RWPE2 (cell line): ENCODE measurements around the gene HOXB4.

Experiments used
- ATAC-seq: fragments of 200-7000 bp; cut with Tn5 transposase; 3 replicates; pipeline ENCODE4 v1.9.1; 2021; ENCODE audit warnings: low read depth
- DNase-seq: peaks from one replicate; pipeline ENCODE4 v3.0.0-alpha.2; 2020; ENCODE audit warnings: low spot score
- H3K27ac ChIP-seq: fragments of 450-650 bp; 2 replicates; pipeline ENCODE4 v1.5.1; 2017; ENCODE audit warnings: mild to moderate bottlenecking; ENCODE audit not compliant: poor library complexity, severe bottlenecking
- H3K27me3 ChIP-seq: fragments of 250-450 bp; sonication (Bioruptor Pico); 2 replicates; pipeline ENCODE4 v1.5.1; 2021; ENCODE audit warnings: mild to moderate bottlenecking, moderate library complexity; ENCODE audit not compliant: insufficient read depth, poor library complexity, severe bottlenecking
- H3K36me3 ChIP-seq: fragments of 250-450 bp; sonication (Bioruptor Pico); 2 replicates; pipeline ENCODE4 v1.5.1; 2020; ENCODE audit warnings: low read depth, mild to moderate bottlenecking, moderate library complexity
- H3K4me1 ChIP-seq: fragments of 250-450 bp; sonication (Bioruptor Pico); 2 replicates; pipeline ENCODE4 v1.5.1; 2021; ENCODE audit warnings: mild to moderate bottlenecking, moderate library complexity; ENCODE audit not compliant: insufficient read depth, poor library complexity, severe bottlenecking
- H3K4me3 ChIP-seq: fragments of 250-450 bp; sonication (Bioruptor Pico); 2 replicates; pipeline ENCODE4 v1.5.1; 2021; ENCODE audit warnings: mild to moderate bottlenecking, moderate library complexity; ENCODE audit not compliant: severe bottlenecking
- H3K9me3 ChIP-seq: fragments of 250-450 bp; sonication (Bioruptor Pico); 2 replicates; pipeline ENCODE4 v1.5.1; 2021; ENCODE audit warnings: mild to moderate bottlenecking, moderate library complexity; ENCODE audit not compliant: severe bottlenecking
- TF ChIP-seq, protein P1 (sequence below): fragments of 450-650 bp; IDR thresholded peaks from one replicate; pipeline ENCODE4 v1.5.1; 2017; ENCODE audit warnings: mild to moderate bottlenecking, moderate library complexity; ENCODE audit not compliant: poor library complexity, severe bottlenecking

The HOXB4 gene

DNA sequence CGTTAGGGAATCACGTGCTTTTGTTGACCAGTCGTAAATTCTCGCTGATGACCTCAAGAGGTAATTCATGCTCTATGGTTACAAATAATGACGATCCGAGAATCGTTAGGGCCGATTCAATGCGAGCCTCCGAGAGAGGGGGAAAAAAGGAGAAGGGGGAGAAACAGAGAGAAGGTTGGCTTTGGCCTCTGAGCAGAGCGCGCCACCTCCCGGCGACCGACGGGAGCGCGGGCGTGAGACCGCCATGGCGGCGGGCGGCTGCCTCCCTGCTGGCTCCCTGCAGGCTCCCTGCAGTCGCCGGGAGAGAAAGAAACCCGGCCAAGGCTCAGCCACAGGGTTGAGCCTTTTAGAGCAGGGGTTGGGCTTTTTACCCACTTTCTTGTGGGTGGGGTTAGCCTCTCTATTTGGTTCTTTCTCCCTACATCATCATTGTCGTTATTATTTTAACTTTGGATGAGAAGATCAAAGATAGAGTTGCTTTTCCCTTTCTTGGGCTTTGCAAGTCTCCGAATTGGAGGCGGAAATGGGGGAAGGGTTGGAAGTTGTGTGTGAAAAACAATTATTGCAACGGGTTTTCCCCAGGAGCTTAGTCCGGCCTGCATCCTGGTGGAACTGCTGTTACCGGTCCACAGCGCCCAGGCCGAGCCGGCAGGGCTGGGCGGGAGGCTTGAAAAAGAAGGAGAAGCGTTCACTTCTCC is 15.8 kb upstream of the HOXB4 start:
- ATAC-seq (no peak), DNase-seq (no peak)
- Histone ChIP-seq H3K36me3 (no peaks in the 10 kb centered on the region), H3K4me1 (no peaks in the 10 kb centered on the region), H3K27ac (no peak overlapping the region), H3K4me3 (no peak overlapping the region), H3K27me3 (no peaks in the 10 kb centered on the region), H3K9me3 (no peaks in the 10 kb centered on the region)
- TF ChIP-seq, protein P1, sequence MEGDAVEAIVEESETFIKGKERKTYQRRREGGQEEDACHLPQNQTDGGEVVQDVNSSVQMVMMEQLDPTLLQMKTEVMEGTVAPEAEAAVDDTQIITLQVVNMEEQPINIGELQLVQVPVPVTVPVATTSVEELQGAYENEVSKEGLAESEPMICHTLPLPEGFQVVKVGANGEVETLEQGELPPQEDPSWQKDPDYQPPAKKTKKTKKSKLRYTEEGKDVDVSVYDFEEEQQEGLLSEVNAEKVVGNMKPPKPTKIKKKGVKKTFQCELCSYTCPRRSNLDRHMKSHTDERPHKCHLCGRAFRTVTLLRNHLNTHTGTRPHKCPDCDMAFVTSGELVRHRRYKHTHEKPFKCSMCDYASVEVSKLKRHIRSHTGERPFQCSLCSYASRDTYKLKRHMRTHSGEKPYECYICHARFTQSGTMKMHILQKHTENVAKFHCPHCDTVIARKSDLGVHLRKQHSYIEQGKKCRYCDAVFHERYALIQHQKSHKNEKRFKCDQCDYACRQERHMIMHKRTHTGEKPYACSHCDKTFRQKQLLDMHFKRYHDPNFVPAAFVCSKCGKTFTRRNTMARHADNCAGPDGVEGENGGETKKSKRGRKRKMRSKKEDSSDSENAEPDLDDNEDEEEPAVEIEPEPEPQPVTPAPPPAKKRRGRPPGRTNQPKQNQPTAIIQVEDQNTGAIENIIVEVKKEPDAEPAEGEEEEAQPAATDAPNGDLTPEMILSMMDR, result peak; percentile 18

DNA sequence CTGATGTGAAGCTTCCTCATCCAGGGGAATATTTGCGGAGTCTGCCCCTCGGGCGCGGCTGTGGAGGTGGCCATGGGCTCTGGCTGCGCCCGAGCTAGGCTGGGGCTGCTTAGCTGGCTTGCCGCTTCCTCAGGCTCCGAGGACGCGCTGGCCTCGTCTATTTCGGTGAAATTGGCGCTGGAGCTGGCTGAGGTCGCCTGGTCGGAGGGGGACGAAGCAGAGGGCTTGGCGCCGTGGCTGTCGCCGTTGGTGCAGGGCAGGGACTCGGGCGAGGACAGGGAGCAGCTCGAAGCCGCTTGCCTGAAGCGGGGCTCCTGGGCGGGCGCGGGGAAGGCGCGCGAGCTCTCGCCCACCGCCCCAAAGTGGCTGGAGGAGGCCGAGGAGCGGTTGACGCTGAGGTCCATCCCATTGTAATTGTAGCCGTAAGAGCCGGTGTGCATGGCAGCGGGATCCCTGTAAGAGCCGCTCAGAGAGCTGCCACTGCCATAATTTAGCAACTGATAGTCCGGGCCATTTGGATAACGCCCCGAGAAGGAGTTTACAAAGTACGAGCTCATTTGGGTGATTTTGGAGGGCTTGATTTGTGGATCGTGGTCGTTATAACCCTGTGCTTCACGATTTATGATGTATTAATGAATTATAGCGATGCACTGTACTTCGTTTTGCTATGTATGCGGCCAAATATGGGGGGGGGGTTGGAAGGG is 15.1 kb upstream of the HOXB4 start, which contains the start of gene HOXB5:
TSS of gene HOXB5 (minus strand) at position 654 of the 704 bp plus-strand sequence. CDS start at position 557, 97 bp downstream.
- no peaks in the 10 kb centered on the region for H3K9me3 ChIP-seq
- no peak within 1 kb of the TSS for H3K4me3 ChIP-seq
- H3K27me3 ChIP-seq, result no peaks in the 10 kb centered on the region
- H3K27ac ChIP-seq, result no peak within 1 kb of the TSS
- no peaks in the 10 kb centered on the region for H3K4me1 ChIP-seq
- no peaks in the 10 kb centered on the region for H3K36me3 ChIP-seq
- TF ChIP-seq, protein P1, result no peak
- DNase-seq, result no peak
- ATAC-seq, result no peak

DNA sequence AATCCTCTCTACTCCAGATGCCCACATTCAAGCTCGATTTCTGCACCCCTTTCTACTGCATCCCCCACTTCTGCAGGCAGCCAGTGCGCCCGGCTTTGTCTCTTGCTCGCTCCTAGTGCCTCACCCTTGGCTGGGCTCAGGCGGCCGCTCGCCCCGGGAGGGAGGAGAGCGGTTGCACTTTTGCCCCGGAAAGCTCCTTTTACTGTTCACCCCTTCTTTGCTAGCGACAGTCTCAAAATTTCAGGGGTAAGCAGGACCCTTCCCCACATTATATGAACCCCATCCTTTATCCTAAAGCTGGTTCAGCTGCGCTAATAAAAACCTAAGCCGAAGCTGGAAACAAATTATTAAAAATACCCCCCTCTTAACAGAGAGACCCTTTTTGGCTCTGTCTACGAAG is 14.4 kb upstream of the HOXB4 start:
- ATAC-seq (no peak), DNase-seq (no peak)
- no peaks in the 10 kb centered on the region for H3K36me3 ChIP-seq
- TF ChIP-seq, protein P1, result no peak
- no peak overlapping the region for H3K27ac ChIP-seq
- no peaks in the 10 kb centered on the region for H3K27me3 ChIP-seq
- no peak overlapping the region for H3K4me3 ChIP-seq
- peaks cover 3% of the 10 kb centered on the region for H3K4me1 ChIP-seq
- H3K9me3 ChIP-seq, result no peaks in the 10 kb centered on the region

DNA sequence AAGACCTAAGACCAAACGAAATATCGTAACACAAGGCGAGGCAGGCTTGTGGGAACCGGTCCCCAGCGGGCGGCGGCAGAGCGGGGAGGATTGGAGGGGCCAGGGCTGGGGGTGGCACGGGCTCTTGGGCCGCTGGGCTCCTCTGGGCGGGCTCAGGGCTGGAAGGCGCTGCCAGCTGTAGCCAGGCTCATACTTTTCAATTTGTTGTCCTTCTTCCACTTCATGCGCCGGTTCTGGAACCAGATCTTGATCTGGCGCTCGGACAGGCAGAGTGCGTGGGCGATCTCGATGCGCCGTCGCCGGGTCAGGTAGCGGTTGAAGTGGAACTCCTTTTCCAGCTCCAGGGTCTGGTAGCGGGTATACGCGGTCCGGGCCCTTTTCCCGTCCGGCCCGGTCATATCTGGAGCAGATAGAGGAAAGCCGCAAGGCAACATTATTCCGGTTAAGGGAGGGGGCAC is 13.9 kb upstream of the HOXB4 start:
- no peaks in the 10 kb centered on the region for H3K27me3 ChIP-seq

More for the DNA sequence above, 13.9 kb upstream of the HOXB4 start:
- Histone ChIP-seq H3K4me3 (no peak overlapping the region), H3K27ac (no peak overlapping the region), H3K9me3 (no peaks in the 10 kb centered on the region), H3K4me1 (peaks cover 6% of the 10 kb centered on the region), H3K36me3 (no peaks in the 10 kb centered on the region)
- DNase-seq (no peak), ATAC-seq (no peak)
- TF ChIP-seq, protein P1, result no peak
